Trophoblast cell (in vitro differentiated cells and primary cell): ENCODE data around the gene RASSF5.

Experiments
- DNase-seq, 2 donors: peaks; one replicate each; pipeline ENCODE4 v3.0.0-alpha.2; 2016
- H2AFZ ChIP-seq: 2 replicates; pipeline ENCODE4 v1.6.1; 2013; ENCODE audit warnings: low read length, moderate library complexity, mild to moderate bottlenecking; ENCODE audit not compliant: insufficient read depth, poor library complexity
- H2AK5ac ChIP-seq: 2 replicates; pipeline ENCODE4 v1.6.1; 2013; ENCODE audit warnings: mild to moderate bottlenecking, low read length
- H2BK120ac ChIP-seq: 2 replicates; pipeline ENCODE4 v1.6.1; 2013; ENCODE audit warnings: low read length, mild to moderate bottlenecking, moderate library complexity; ENCODE audit not compliant: insufficient read depth, poor library complexity
- H2BK12ac ChIP-seq: 2 replicates; pipeline ENCODE4 v1.6.1; 2013; ENCODE audit warnings: mild to moderate bottlenecking, low read length, moderate library complexity
- H2BK5ac ChIP-seq: 2 replicates; pipeline ENCODE4 v1.6.1; 2013; ENCODE audit warnings: low read length, low read depth, moderate library complexity, mild to moderate bottlenecking; ENCODE audit not compliant: poor library complexity
- H3K14ac ChIP-seq: 2 replicates; pipeline ENCODE4 v1.6.1; 2013; ENCODE audit warnings: mild to moderate bottlenecking, low read length
- H3K18ac ChIP-seq: 2 replicates; pipeline ENCODE4 v1.6.1; 2013; ENCODE audit warnings: mild to moderate bottlenecking, low read length
- H3K23ac ChIP-seq: 2 replicates; pipeline ENCODE4 v1.6.1; 2013; ENCODE audit warnings: low read length
- H3K27ac ChIP-seq: 2 replicates; pipeline ENCODE4 v1.5.1; 2013; ENCODE audit warnings: low read depth, mild to moderate bottlenecking, inconsistent platforms, low read length, moderate library complexity
- H3K27me3 ChIP-seq: 2 replicates; pipeline ENCODE4 v1.6.1; 2013; ENCODE audit warnings: inconsistent platforms, mild to moderate bottlenecking, low read length, moderate library complexity; ENCODE audit not compliant: insufficient read depth
- H3K36me3 ChIP-seq, 2 experiments: 1 replicate in 1 of 2; 2 replicates in 1 of 2; pipeline ENCODE4 v1.6.1; 2013; ENCODE audit warnings: low read length in 2 of 2, mild to moderate bottlenecking in 2 of 2, moderate library complexity in 1 of 2; ENCODE audit not compliant: insufficient read depth in 2 of 2, control insufficient read depth in 1 of 2
- H3K4ac ChIP-seq: 2 replicates; pipeline ENCODE4 v1.6.1; 2013; ENCODE audit warnings: low read depth, mild to moderate bottlenecking, low read length, moderate library complexity
- H3K4me1 ChIP-seq, 2 experiments: 1 replicate in 1 of 2; 2 replicates in 1 of 2; pipeline ENCODE4 v1.6.1; 2013; ENCODE audit warnings: low read length in 2 of 2, mild to moderate bottlenecking in 2 of 2, moderate library complexity in 1 of 2; ENCODE audit not compliant: insufficient read depth in 2 of 2, control insufficient read depth in 1 of 2
- H3K4me2 ChIP-seq: 2 replicates; pipeline ENCODE4 v1.6.1; 2013; ENCODE audit warnings: inconsistent platforms, mild to moderate bottlenecking, low read length, moderate library complexity
- H3K4me3 ChIP-seq: 2 replicates; pipeline ENCODE4 v1.5.1; 2013; ENCODE audit warnings: mild to moderate bottlenecking, low read depth, low read length, inconsistent platforms
- H3K79me1 ChIP-seq: one replicate; pipeline ENCODE4 v1.6.1; 2013; ENCODE audit warnings: low read length
- H3K79me2 ChIP-seq: 2 replicates; pipeline ENCODE4 v1.6.1; 2013; ENCODE audit warnings: low read length, mild to moderate bottlenecking; ENCODE audit not compliant: control insufficient read depth, insufficient read depth, poor library complexity
- H3K9ac ChIP-seq: 2 replicates; pipeline ENCODE4 v1.6.1; 2013; ENCODE audit warnings: mild to moderate bottlenecking, low read length
- H3K9me3 ChIP-seq: 2 replicates; pipeline ENCODE4 v1.6.1; 2013; ENCODE audit warnings: low read depth, mild to moderate bottlenecking, control low read depth, inconsistent platforms, low read length; ENCODE audit not compliant: insufficient read depth
- H4K12ac ChIP-seq: 2 replicates; pipeline ENCODE4 v1.6.1; 2013; ENCODE audit warnings: low read depth, mild to moderate bottlenecking, low read length, moderate library complexity
- H4K8ac ChIP-seq: 2 replicates; pipeline ENCODE4 v1.6.1; 2013; ENCODE audit warnings: low read depth, mild to moderate bottlenecking, low read length, moderate library complexity
- H4K91ac ChIP-seq: one replicate; pipeline ENCODE4 v1.6.1; 2013; ENCODE audit warnings: low read depth, mild to moderate bottlenecking, low read length, moderate library complexity
- WGBS: extraction: QIAGEN DNeasy Blood & Tissue Kit; methylation state at CpG from one replicate; pipeline ENCODE4 v1.1.7; 2013; ENCODE audit warnings: missing lambda C conversion rate; ENCODE audit not compliant: insufficient read length, insufficient coverage; ENCODE audit errors: extremely low coverage; 5-methylcytosine and 5-hydroxymethylcytosine counted together

RASSF5 gene

GRCh38 chr1:206569556-206569955 is 62.2 kb downstream of the RASSF5 start:
- Histone ChIP-seq H3K27me3 (no peaks in the 10 kb centered on the region), H2AK5ac (no peak overlapping the region), H2BK5ac (no peak overlapping the region), H4K12ac (no peak overlapping the region), H3K4me1 (no peaks in the 10 kb centered on the region), H3K18ac (no peak overlapping the region), H3K9me3 (no peaks in the 10 kb centered on the region), H3K4ac (no peak overlapping the region), H2AFZ (no peak overlapping the region), H3K23ac (no peak overlapping the region), H2BK12ac (no peak overlapping the region), H3K79me1 (no peaks in the 10 kb centered on the region), H3K14ac (no peak overlapping the region), H3K79me2 (no peaks in the 10 kb centered on the region), H3K4me3 (no peak overlapping the region), H3K9ac (no peak overlapping the region), H4K8ac (no peak overlapping the region), H3K4me2 (no peak overlapping the region), H3K36me3 (no peaks in the 10 kb centered on the region), H4K91ac (no peak overlapping the region), H3K27ac (no peak overlapping the region), H2BK120ac (no peak overlapping the region)
- WGBS = no CpG with 5 or more reads among the region's 4 CpGs
- no peak for DNase-seq

- WGBS = no CpG with 5 or more reads among the region's 3 CpGs
- Histone ChIP-seq H2BK12ac (no peak overlapping the region), H2BK120ac (no peak overlapping the region), H3K9ac (no peak overlapping the region), H3K27ac (no peak overlapping the region), H3K4me3 (no peak overlapping the region), H4K12ac (no peak overlapping the region), H3K36me3 (no peaks in the 10 kb centered on the region), H2BK5ac (no peak overlapping the region), H3K18ac (no peak overlapping the region), H2AK5ac (no peak overlapping the region), H3K79me2 (no peaks in the 10 kb centered on the region), H3K4me1 (no peaks in the 10 kb centered on the region), H3K79me1 (no peaks in the 10 kb centered on the region), H4K8ac (no peak overlapping the region), H2AFZ (no peak overlapping the region), H3K14ac (no peak overlapping the region), H3K9me3 (no peaks in the 10 kb centered on the region), H3K23ac (no peak overlapping the region), H3K27me3 (no peaks in the 10 kb centered on the region), H4K91ac (no peak overlapping the region), H3K4me2 (no peak overlapping the region), H3K4ac (no peak overlapping the region)
- no peak for DNase-seq
Measured at GRCh38 chr1:206570529-206570928, 63.2 kb downstream of the RASSF5 start.

- no peak overlapping the region for H2AK5ac ChIP-seq
- H3K79me1 ChIP-seq = no peaks in the 10 kb centered on the region
- no peak overlapping the region for H3K4ac ChIP-seq
- H3K14ac ChIP-seq = no peak overlapping the region
- no peak overlapping the region for H3K9ac ChIP-seq
- H3K4me1 ChIP-seq = no peaks in the 10 kb centered on the region
- no peaks in the 10 kb centered on the region for H3K9me3 ChIP-seq
- no peak overlapping the region for H2BK5ac ChIP-seq
- no peak for DNase-seq
- H4K12ac ChIP-seq = no peak overlapping the region
- H3K79me2 ChIP-seq = no peaks in the 10 kb centered on the region
- no peaks in the 10 kb centered on the region for H3K36me3 ChIP-seq
- H3K23ac ChIP-seq = no peak overlapping the region
- no peak overlapping the region for H4K91ac ChIP-seq
- no peaks in the 10 kb centered on the region for H3K27me3 ChIP-seq
- H3K4me3 ChIP-seq = no peak overlapping the region
- H3K4me2 ChIP-seq = no peak overlapping the region
- H3K27ac ChIP-seq = no peak overlapping the region
- WGBS = no CpG with 5 or more reads among the region's 4 CpGs
- no peak overlapping the region for H2AFZ ChIP-seq
- no peak overlapping the region for H4K8ac ChIP-seq
- no peak overlapping the region for H2BK12ac ChIP-seq
- no peak overlapping the region for H2BK120ac ChIP-seq
- no peak overlapping the region for H3K18ac ChIP-seq
Measured at GRCh38 chr1:206572835-206573234, 65.5 kb downstream of the RASSF5 start.

DNA sequence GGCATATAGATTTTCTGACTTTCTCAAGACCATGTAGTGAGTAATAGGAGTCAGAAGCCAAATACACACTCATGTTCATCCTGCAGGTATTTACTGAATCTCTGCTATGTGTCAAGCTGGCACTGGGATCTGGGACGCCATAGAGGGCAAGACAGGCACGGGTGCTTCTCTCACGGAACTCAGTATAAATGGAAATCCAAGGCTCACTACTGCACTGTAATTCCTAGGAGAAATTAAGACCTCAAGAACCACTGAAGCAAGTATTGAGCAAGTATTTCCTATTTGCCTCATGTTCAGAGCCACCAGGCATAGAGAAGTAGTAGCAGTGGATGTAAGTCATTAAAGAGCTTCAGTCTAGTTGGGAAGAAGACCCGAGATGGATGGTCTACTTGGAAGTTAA is 66.0 kb downstream of the RASSF5 start:
- Histone ChIP-seq H2BK120ac (no peak overlapping the region), H2AK5ac (no peak overlapping the region), H3K4me3 (no peak overlapping the region), H3K4me1 (no peaks in the 10 kb centered on the region), H3K9ac (no peak overlapping the region), H3K27me3 (no peaks in the 10 kb centered on the region), H3K4me2 (no peak overlapping the region), H2BK5ac (no peak overlapping the region), H3K27ac (no peak overlapping the region), H2BK12ac (no peak overlapping the region), H2AFZ (no peak overlapping the region), H3K4ac (no peak overlapping the region), H3K79me1 (no peaks in the 10 kb centered on the region), H3K79me2 (no peaks in the 10 kb centered on the region), H3K23ac (no peak overlapping the region), H3K36me3 (no peaks in the 10 kb centered on the region), H3K18ac (no peak overlapping the region), H4K8ac (no peak overlapping the region), H4K12ac (no peak overlapping the region), H3K14ac (no peak overlapping the region), H3K9me3 (no peaks in the 10 kb centered on the region), H4K91ac (no peak overlapping the region)
- no peak for DNase-seq
- WGBS = no CpG with 5 or more reads among the region's 4 CpGs
